Astrocyte (in vitro differentiated cells and primary cell): ENCODE results near the gene CLCF1.

Source experiments
- CTCF ChIP-seq: IDR thresholded peaks from 2 replicates; pipeline ENCODE4 v1.5.1; 2011; ENCODE audit warnings: low read depth, mild to moderate bottlenecking, inconsistent platforms, low read length, moderate library complexity; ENCODE audit not compliant: insufficient read depth
- EZH2 ChIP-seq: IDR thresholded peaks from 2 replicates; pipeline ENCODE4 v1.6.1; 2012; ENCODE audit warnings: mild to moderate bottlenecking, low read length, inconsistent platforms; ENCODE audit not compliant: insufficient read depth

DNA sequence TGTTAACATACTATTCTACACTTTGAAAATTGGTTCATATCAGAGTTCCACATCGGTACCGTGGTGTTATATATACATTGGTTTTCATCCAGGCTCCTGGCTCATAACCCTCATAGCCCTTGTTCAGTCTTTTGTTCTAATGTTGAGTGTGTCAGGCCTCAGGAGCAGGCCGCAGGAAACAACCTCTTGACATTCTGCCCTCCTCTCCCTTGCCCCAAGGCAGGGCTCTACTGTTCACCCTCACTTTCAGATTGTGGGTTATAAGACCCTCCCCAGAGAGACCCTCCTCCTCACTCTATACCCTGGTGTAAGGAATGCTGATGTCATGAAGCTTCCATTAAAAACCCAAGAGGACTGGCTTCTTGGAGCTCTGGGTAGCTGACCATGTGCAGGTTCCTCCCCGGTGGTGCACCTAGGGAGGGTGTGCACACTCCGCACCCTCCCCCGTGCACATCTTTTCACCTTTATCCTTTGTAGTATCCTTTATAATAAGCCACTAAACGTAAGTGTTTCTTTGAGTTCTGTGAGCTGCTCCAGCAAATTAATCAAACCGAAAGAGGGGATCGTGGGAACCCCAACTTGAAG is 58.0 kb downstream of the CLCF1 start:
- TF ChIP-seq EZH2 (no peak), CTCF (no peak)
